ENCODE data around the gene SPN. TPM values are rescaled to one million over a fixed set of nuclear protein-coding genes. Genes with fewer than 3 reads are reported as not detected.
"Not testable (repeated sequence)": the region's sequence is repeated elsewhere in the genome, so short reads cannot be mapped to it uniquely, and the experiment has no call there.

Gene SPN
- total RNA-seq, 2 experiments from 2014 or later, result 103 to 127 TPM

DNA sequence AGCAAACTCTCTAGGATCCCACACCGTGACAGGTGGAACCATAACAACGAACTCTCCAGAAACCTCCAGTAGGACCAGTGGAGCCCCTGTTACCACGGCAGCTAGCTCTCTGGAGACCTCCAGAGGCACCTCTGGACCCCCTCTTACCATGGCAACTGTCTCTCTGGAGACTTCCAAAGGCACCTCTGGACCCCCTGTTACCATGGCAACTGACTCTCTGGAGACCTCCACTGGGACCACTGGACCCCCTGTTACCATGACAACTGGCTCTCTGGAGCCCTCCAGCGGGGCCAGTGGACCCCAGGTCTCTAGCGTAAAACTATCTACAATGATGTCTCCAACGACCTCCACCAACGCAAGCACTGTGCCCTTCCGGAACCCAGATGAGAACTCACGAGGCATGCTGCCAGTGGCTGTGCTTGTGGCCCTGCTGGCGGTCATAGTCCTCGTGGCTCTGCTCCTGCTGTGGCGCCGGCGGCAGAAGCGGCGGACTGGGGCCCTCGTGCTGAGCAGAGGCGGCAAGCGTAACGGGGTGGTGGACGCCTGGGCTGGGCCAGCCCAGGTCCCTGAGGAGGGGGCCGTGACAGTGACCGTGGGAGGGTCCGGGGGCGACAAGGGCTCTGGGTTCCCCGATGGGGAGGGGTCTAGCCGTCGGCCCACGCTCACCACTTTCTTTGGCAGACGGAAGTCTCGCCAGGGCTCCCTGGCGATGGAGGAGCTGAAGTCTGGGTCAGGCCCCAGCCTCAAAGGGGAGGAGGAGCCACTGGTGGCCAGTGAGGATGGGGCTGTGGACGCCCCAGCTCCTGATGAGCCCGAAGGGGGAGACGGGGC is 1.3 kb downstream of the SPN start:
- Mint-ChIP-seq H3K9me3 (ENCODE audit: low read depth) (no peaks in the 10 kb centered on the region), H3K36me3 (ENCODE audit: low read depth) (peaks cover 41% of the 10 kb centered on the region), H3K27me3 (no peaks in the 10 kb centered on the region), H3K27ac (peak overlapping the region; percentile 97), H3K4me3 (peak overlapping the region; percentile 99), H3K4me1 (peaks cover 51% of the 10 kb centered on the region)
- ATAC-seq (peak; percentile 31), DNase-seq (peak; percentile 77)
- CTCF ChIA-PET, result interaction anchor here (0.9 to 1.4 kb wide), 3 partner anchors 10 to 38 kb away, joined by 3 to 4 read pairs (median 3); no protein-coding TSS in a partner anchor
- POLR2A ChIA-PET, result interaction anchor here (0.6 to 0.7 kb wide), 2 partner anchors 82 to 261 kb away, joined by 3 to 6 read pairs; no protein-coding TSS in a partner anchor
- intact Hi-C loops (cut with DNase I, micrococcal nuclease), result loop anchor here (5.0 kb wide), 3 partner anchors 37 to 67 kb away; no protein-coding TSS in a partner anchor

DNA sequence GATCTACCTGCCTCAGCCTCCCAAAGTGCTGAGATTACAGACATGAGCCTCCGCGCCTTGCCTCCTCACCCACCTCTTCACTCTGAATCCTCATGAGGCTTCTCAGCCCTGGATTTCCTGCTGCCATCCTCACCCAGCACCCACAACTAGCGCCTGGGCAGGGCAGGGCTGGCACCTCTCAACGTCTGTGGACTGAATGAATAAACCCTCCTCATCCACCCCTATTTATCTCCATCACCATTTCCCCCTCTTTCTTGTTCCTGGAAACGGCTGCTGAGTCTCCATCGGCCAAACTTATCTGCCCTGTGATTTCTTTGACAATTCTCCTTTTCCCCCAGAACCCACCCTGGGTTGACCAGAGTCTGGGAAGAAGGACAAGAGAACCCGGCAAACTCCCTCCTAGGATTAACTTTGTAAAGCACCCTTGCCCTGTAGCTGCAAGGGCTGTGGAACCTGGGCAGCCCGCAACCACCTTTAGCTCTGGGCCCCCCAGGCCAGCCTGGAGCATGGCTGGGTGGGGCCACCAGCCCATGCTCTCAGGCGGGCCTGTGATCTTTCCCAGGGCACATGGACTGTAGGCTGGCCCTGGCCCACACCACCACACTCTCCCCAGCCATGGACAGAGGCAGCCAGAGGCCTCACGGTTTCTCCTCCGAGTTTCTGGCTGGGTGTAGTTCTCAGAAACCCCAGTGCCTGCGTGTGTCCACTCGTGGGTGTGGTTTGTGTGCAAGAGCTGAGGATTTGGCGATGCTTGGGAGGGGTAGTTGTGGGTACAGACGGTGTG is 2.4 kb downstream of the SPN start:
- H3K4me3 Mint-ChIP-seq, result peak overlapping the region; percentile 99
- peak overlapping the region; percentile 97 for H3K27ac Mint-ChIP-seq
- peaks cover 49% of the 10 kb centered on the region for H3K4me1 Mint-ChIP-seq
- peak; percentile 60 for DNase-seq
- peaks cover 41% of the 10 kb centered on the region for H3K36me3 Mint-ChIP-seq (ENCODE audit: low read depth)
- no peaks in the 10 kb centered on the region for H3K27me3 Mint-ChIP-seq
- no peaks in the 10 kb centered on the region for H3K9me3 Mint-ChIP-seq (ENCODE audit: low read depth)
- ChIA-PET CTCF (interaction anchor here (1.1 to 1.9 kb wide), 4 partner anchors 9 to 35 kb away, joined by 3 to 10 read pairs (median 3); no protein-coding TSS in a partner anchor), POLR2A (interaction anchor here (0.6 kb wide), 3 partner anchors 36 to 260 kb away, joined by 3 to 6 read pairs (median 3); no protein-coding TSS in a partner anchor)
- peak; percentile 9 for ATAC-seq
- intact Hi-C loops (cut with DNase I, micrococcal nuclease), result no loop called here

DNA sequence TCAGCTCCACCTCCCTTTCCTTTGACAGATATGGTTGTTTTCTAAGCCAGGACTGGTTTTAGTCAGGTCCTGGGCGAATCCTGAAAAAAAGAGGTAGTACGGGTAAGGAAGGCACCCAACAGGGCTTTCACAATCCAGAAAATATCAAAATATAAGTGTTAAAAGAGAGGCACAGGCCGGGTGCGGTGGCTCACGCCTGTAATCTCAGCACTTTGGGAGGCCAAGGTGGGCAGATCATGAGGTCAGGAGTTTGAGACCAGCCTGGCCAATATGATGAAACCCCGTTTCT is 4.2 kb downstream of the SPN start:
- intact Hi-C loops (cut with DNase I, micrococcal nuclease); ATAC-seq; DNase-seq; H3K27ac Mint-ChIP-seq; H3K9me3 Mint-ChIP-seq (ENCODE audit: low read depth); H3K27me3 Mint-ChIP-seq: not testable (repeated sequence)
- Mint-ChIP-seq H3K4me3 (peak overlapping the region; percentile 99), H3K4me1 (peaks cover 36% of the 10 kb centered on the region), H3K36me3 (ENCODE audit: low read depth) (peaks cover 44% of the 10 kb centered on the region)
- ChIA-PET POLR2A (interaction anchor here (0.6 kb wide), 1 partner anchor 80 kb away, joined by 3 read pairs; no protein-coding TSS in a partner anchor), CTCF (interaction anchor here (0.7 to 1.9 kb wide), 2 partner anchors 9 to 72 kb away, joined by 4 to 10 read pairs; no protein-coding TSS in a partner anchor)

DNA sequence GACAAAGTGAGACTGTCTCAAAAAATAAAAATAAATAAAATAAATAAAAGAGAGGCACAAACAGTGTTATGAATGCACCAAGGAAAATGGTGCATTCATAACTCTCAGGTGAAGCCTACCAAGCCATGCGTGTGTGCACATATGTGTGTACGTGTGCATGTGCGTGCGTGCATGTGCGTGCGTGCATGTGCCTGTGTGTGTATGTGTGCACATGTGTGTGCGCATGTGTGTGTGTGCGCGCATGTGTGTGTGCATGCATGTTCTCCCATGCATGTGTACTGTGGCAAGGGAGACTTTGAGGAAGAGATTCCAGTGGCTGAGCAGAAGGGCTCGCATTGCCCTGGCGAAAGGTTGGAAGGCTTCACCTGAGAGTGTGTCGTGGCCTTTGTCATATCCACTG is 4.7 kb downstream of the SPN start:
- no peak for DNase-seq
- Mint-ChIP-seq H3K4me1 (peaks cover 31% of the 10 kb centered on the region), H3K27me3 (no peaks in the 10 kb centered on the region), H3K36me3 (ENCODE audit: low read depth) (peaks cover 44% of the 10 kb centered on the region), H3K4me3 (no peak overlapping the region), H3K9me3 (ENCODE audit: low read depth) (no peaks in the 10 kb centered on the region), H3K27ac (no peak overlapping the region)
- ATAC-seq, result no peak
- ChIA-PET POLR2A (interaction anchor here (0.6 kb wide), 2 partner anchors 9 to 80 kb away, joined by 3 to 4 read pairs; no protein-coding TSS in a partner anchor), CTCF (no interaction called here)
- intact Hi-C loops (cut with DNase I, micrococcal nuclease), result no loop called here

DNA sequence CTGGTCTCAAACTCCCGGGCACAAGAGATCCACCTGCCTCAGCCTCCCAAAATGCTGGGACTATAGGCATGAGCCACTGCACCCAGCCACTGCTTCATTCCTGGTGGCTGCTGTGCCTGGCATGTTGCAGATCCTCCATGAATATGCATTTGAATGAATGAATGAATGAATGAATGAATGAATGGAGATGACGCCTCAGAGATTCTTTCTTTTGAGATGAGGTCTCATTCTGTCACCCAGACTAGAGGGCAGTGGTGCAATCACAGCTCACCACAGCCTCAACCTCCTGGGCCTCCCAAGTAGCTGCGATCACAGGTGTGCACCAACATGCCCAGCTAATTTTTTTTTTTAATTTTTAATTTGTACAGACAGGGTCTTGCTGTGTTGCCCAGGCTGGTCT is 5.2 kb downstream of the SPN start:
- H3K4me3 Mint-ChIP-seq, result no peak overlapping the region
- H3K4me1 Mint-ChIP-seq, result peaks cover 29% of the 10 kb centered on the region
- no peak overlapping the region for H3K27ac Mint-ChIP-seq
- intact Hi-C loops (cut with DNase I, micrococcal nuclease), result no loop called here
- ChIA-PET POLR2A (interaction anchor here (0.6 kb wide), 1 partner anchor 8 kb away, joined by 4 read pairs; no protein-coding TSS in a partner anchor), CTCF (interaction anchor here (1.0 kb wide), 1 partner anchor 24 kb away, joined by 3 read pairs; no protein-coding TSS in a partner anchor)
- no peaks in the 10 kb centered on the region for H3K27me3 Mint-ChIP-seq
- ATAC-seq, result no peak
- H3K9me3 Mint-ChIP-seq (ENCODE audit: low read depth), result no peaks in the 10 kb centered on the region
- peaks cover 42% of the 10 kb centered on the region for H3K36me3 Mint-ChIP-seq (ENCODE audit: low read depth)
- DNase-seq, result no peak

DNA sequence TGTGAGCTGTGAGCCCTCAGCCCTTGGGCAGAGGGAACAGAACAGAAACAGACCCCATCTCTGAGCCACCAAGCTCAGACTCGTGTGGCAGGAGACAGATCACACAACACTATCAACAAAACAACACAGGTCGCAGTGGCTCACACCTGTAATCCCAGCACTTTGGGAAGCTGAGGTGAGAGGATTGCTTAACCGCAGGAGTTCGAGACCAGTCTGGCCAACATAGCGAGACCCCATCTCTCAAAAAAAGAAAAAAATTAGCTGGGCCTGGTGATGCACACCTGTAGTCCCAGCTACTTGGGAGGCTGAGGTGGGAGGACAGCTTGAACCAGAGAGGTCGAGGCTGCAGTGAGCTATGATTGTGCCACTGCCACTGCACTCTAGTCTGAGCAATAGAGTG is 10.5 kb downstream of the SPN start:
- no peak for DNase-seq
- ChIA-PET POLR2A (no interaction called here), CTCF (interaction anchor here (0.9 to 1.4 kb wide), 4 partner anchors 9 to 324 kb away, joined by 3 to 4 read pairs (median 3); partner anchors contain the start of gene SPN)
- intact Hi-C loops (cut with DNase I, micrococcal nuclease), result no loop called here
- no peaks in the 10 kb centered on the region for H3K9me3 Mint-ChIP-seq (ENCODE audit: low read depth)
- no peak overlapping the region for H3K27ac Mint-ChIP-seq
- no peaks in the 10 kb centered on the region for H3K27me3 Mint-ChIP-seq
- no peak for ATAC-seq
- no peak overlapping the region for H3K4me3 Mint-ChIP-seq
- H3K36me3 Mint-ChIP-seq (ENCODE audit: low read depth), result peaks cover 5% of the 10 kb centered on the region
- H3K4me1 Mint-ChIP-seq, result peaks cover 6% of the 10 kb centered on the region

DNA sequence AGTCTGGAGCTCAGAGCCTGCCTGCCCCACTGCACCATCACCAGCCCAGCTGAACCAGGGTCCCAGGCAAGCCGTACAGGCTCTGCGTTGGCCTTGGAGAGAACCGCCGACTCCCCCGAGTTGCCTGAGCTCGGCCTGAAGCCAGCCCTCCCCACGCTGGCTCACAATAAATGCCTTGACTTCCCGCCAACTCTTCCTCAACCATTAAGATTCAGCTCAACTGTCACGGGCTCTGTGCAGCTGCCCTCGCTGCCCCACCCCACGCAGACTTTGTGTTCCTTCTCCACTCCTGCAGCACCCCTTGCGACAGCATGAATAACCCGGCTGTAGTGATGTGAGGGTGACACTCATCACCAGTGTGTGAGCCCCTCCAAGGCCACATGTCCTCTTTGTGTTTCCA is 11.1 kb downstream of the SPN start:
- POLR2A ChIA-PET, result no interaction called here
- H3K27me3 Mint-ChIP-seq, result no peaks in the 10 kb centered on the region
- no peak for ATAC-seq
- DNase-seq, result no peak
- CTCF ChIA-PET, result interaction anchor here (0.9 to 1.4 kb wide), 3 partner anchors 9 to 14 kb away, joined by 3 to 4 read pairs (median 3); partner anchors contain the start of gene SPN
- H3K4me3 Mint-ChIP-seq, result no peak overlapping the region
- no peaks in the 10 kb centered on the region for H3K9me3 Mint-ChIP-seq (ENCODE audit: low read depth)
- H3K36me3 Mint-ChIP-seq (ENCODE audit: low read depth), result peaks cover 5% of the 10 kb centered on the region
- H3K27ac Mint-ChIP-seq, result no peak overlapping the region
- intact Hi-C loops (cut with DNase I, micrococcal nuclease), result no loop called here
- peaks cover 11% of the 10 kb centered on the region for H3K4me1 Mint-ChIP-seq

DNA sequence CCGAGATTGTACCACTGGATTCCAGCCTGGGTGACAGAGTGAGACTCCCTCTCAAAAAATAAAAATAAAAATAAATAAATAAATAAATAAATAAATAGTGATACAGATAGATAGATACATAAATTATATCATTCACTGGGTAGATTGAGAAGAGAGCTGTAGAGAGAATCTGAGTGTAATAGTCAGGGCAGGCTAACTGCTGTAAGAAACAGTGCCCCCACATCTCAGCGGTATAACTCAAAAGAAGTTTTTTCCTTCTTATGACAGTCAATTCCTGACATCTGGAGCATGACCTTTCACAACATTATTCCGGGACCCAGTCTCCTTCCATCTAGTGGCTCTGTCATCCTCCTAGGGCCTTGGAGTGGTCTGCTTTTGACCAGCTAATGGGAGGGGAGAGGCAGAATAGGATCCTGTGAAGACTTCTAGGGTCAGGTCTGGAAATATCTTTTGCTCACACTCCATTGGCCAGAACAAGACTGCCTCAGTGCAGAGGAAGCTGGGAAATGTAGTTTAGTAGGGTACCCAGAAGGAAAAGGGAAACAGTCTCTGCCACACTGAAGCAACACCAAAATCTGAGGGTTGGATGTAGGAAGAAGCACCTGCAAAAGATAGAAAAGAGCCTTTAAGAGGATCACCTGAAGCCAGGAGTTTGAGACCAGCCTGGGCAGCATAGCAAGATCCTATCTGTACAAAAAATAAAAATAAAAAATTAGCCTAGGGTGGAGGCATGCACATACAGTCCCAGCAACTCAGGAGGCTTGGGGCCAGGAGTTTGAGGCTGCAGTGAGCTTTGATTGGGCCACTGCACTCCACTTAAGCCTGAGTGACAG is 13.0 kb downstream of the SPN start:
- ATAC-seq (peak; percentile 70), DNase-seq (no peak)
- no peaks in the 10 kb centered on the region for H3K9me3 Mint-ChIP-seq (ENCODE audit: low read depth)
- ChIA-PET CTCF (interaction anchor here (0.5 to 2.0 kb wide), 5 partner anchors 9 to 172 kb away, joined by 3 to 10 read pairs (median 5); no protein-coding TSS in a partner anchor), POLR2A (interaction anchor here (0.6 to 0.7 kb wide), 2 partner anchors 8 to 146 kb away, joined by 3 to 4 read pairs; no protein-coding TSS in a partner anchor)
- no peak overlapping the region for H3K4me3 Mint-ChIP-seq
- peaks cover 5% of the 10 kb centered on the region for H3K36me3 Mint-ChIP-seq (ENCODE audit: low read depth)
- no peak overlapping the region for H3K27ac Mint-ChIP-seq
- H3K4me1 Mint-ChIP-seq, result peaks cover 21% of the 10 kb centered on the region
- no peaks in the 10 kb centered on the region for H3K27me3 Mint-ChIP-seq
- intact Hi-C loops (cut with DNase I, micrococcal nuclease), result no loop called here

DNA sequence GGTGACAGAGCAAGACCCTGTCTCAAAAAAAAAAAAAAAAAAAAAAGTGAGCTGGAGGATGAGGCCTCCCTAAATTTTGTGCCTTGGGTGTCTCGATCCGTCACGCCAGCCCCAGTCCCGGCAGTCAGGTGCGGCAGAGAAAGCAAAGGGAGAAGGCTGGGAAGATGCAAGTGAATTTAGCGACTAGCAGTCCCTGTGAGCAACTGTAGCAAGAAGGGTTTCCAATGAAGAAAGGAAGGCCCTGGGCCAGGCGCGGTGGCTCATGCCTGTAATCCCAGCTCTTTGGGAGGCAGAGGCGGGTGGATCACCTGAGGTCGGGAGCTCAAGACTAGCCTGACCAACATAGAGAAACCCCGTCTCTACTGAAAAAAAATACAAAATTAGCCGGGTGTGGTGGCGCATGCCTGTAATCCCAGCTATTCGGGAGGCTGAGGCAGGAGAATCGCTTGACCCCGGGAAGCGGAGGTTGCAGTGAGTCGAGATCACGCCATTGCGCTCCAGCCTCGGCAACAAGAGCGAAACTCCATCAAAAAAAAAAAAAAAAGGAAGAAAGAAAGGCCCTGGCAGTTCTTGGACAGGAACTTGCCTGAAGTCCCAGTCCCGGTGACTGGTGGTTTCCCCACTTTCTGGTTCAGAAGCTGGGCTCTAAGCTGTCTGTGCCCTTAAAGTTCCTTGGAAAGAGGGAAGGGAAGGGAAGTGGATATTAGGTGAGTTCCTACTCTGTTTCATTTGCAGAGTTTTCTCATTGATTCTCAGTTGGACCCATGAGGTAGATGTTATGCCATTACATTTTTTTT is 14.1 kb downstream of the SPN start:
- ChIA-PET CTCF (interaction anchor here (1.1 to 2.0 kb wide), 4 partner anchors 11 to 171 kb away, joined by 3 to 10 read pairs (median 6); no protein-coding TSS in a partner anchor), POLR2A (interaction anchor here (0.7 kb wide), 1 partner anchor 9 kb away, joined by 4 read pairs; no protein-coding TSS in a partner anchor)
- Mint-ChIP-seq H3K9me3 (ENCODE audit: low read depth) (no peaks in the 10 kb centered on the region), H3K27ac (no peak overlapping the region), H3K4me1 (peaks cover 24% of the 10 kb centered on the region), H3K27me3 (no peaks in the 10 kb centered on the region), H3K4me3 (no peak overlapping the region), H3K36me3 (ENCODE audit: low read depth) (peaks cover 2% of the 10 kb centered on the region)
- ATAC-seq, result no peak
- intact Hi-C loops (cut with DNase I, micrococcal nuclease), result no loop called here
- DNase-seq, result no peak
